Urothelium cell line (cell line): ENCODE measurements around the gene OGG1.

Source experiments
- DNase-seq: peaks from one replicate; pipeline ENCODE4 v3.0.0; 2011; ENCODE audit warnings: low spot score, mixed read lengths
- FAIRE-seq: peaks from 2 replicates; lab custom pipeline; 2011; peaks lifted over from hg19 to GRCh38; lab: Jason Lieb, UNC

OGG1 gene

GRCh38 chr3:9727041-9727595 is 22.6 kb upstream of the OGG1 start:
- DNase-seq (peak; percentile 54), FAIRE-seq (no peak)

- DNase-seq (no peak), FAIRE-seq (no peak)
Measured at GRCh38 chr3:9727743-9728142, 22.0 kb upstream of the OGG1 start.

DNA sequence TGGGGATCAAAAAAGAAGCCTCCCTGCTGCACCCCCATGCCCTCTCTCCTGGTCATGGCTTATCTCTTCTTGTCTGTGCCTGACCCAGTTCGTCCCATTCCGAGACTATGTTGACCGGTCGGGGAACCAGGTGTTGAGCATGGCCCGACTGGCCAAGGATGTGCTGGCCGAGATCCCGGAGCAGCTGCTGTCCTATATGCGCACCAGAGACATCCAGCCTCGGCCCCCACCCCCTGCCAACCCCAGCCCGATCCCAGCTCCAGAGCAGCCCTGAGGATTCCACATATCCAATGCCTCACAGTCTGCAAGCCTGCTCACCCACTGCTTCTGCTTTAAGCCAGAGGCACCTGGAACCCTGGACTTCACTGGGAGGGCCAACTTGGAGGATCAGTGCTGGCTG is 20.3 kb upstream of the OGG1 start:
- FAIRE-seq (no peak), DNase-seq (no peak)

DNA sequence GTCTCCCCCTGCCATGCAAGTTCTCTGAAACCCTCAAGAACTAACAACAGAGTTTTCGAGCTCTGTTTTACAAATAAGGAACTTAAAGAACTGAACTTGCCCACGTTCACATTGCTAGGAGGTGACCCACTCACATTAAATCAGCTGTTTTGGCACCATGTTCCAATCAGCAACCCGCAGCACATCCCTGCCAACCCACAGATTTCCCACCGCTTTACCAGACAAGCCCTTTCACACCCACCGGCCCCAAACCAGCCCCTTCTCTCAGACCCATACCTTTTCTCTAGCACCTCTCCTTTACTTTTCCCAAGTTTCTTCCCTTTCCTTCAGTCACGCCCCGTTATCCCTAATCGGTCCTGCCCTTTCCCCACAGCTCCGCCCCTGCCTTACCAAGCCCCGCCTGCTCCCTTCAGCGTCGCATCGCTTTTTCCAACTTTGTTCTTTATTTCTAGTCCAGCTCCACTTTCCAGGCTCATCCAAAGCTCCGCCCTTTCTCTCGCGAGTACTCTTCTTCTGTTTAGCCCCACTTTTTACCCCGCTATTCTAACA is 19.0 kb upstream of the OGG1 start:
- FAIRE-seq (no peak), DNase-seq (peak; percentile 87)

GRCh38 chr3:9731206-9732079 is 18.3 kb upstream of the OGG1 start, which contains the start of gene BRPF1:
Gene BRPF1 (plus strand): TSS chr3:9731735. CDS start chr3:9734141, 2,406 bp downstream.
- FAIRE-seq (no peak), DNase-seq (peak; percentile 100)

GRCh38 chr3:9732080-9732739 is 17.5 kb upstream of the OGG1 start:
- FAIRE-seq = no peak
- peak; percentile 16 for DNase-seq

- no peak for DNase-seq
- FAIRE-seq = no peak
Measured at GRCh38 chr3:9732740-9733115, 17.0 kb upstream of the OGG1 start.

DNA sequence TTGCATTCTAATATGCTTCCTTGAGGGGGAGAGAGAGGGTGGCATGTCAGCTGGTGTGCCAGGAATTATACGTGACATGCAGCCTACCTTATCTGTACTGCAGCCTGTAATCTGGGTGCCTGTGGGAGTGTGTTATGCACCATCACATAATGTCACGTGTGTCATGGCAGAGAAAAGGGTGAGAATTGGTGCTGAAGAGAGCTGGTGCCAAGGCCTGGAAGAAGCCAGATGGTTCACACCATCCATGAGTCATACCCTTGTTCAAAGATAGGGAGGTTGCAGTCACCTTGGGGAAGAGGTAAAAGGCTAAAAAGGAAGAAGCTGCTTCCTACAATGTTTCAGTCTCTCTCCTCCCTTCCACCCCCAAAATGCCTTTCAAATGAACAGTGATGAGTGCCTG is 12.9 kb upstream of the OGG1 start:
- DNase-seq (no peak), FAIRE-seq (no peak)

DNA sequence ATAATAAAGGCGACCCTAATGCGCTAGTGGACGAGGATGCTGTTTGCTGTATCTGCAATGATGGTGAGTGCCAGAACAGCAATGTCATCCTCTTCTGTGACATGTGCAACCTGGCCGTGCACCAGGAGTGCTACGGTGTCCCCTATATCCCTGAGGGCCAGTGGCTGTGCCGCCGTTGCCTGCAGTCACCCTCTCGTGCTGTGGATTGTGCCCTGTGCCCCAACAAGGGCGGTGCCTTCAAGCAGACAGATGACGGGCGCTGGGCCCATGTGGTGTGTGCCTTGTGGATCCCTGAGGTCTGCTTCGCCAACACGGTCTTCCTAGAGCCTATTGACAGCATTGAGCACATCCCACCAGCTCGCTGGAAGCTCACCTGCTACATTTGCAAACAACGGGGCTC is 10.6 kb upstream of the OGG1 start:
- no peak for DNase-seq
- FAIRE-seq = no peak

GRCh38 chr3:9742560-9742959 is 7.2 kb upstream of the OGG1 start:
- DNase-seq (no peak), FAIRE-seq (no peak)

- no peak for FAIRE-seq
- DNase-seq = no peak
Measured at GRCh38 chr3:9743548-9743947, 6.2 kb upstream of the OGG1 start.

GRCh38 chr3:9744162-9744561 is 5.6 kb upstream of the OGG1 start:
- DNase-seq (no peak), FAIRE-seq (no peak)

GRCh38 chr3:9745521-9745920 is 4.2 kb upstream of the OGG1 start:
- FAIRE-seq (no peak), DNase-seq (no peak)

DNA sequence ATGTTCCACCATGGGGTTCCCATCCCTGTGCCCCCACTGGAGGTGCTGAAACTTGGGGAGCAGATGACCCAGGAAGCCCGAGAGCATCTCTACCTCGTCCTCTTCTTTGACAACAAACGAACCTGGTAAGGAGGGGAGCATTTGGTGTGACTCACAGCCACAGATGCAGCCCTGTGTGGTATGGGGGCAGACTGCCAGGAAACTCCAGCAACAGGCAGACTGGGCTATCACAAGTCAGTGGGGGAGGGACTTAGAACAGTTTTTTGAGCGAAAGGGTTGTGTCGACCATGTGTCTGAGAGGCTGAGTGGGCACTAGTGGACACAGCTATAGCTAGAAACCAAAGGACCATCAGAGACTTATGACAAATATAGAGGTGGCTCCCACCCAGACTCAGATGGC is 3.4 kb upstream of the OGG1 start:
- DNase-seq (no peak), FAIRE-seq (no peak)

GRCh38 chr3:9747267-9747666 is 2.5 kb upstream of the OGG1 start:
- FAIRE-seq (no peak), DNase-seq (no peak)

DNA sequence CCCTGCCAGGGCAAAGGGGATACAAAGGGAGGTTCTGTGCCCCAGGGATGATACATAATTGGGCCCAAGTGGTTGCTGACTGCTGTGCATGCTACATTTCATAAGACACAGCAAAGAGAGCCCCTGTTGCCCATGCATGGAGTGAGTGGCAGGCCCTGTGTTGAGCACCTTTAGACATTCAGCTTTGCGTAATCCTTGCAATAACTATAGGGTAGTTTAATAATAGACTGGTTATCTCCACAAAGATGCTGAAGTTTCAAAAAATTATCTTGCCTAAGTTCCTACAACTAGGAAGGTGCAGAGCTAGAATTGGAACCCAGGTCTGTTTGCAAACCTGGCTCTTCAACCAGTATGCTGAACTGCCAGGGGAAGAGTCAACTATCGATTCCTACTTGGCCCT is 1.7 kb upstream of the OGG1 start:
- no peak for FAIRE-seq

GRCh38 chr3:9749296-9749644 is 482 bp upstream of the OGG1 start:
- DNase-seq = no peak

More for the DNA sequence above, 1.7 kb upstream of the OGG1 start:
- no peak for DNase-seq

GRCh38 chr3:9750556-9751411 is 1.0 kb downstream of the OGG1 start:
- FAIRE-seq (no peak), DNase-seq (peak; percentile 30)

More at GRCh38 chr3:9749296-9749644, 482 bp upstream of the OGG1 start:
- FAIRE-seq = no peak

- FAIRE-seq = no peak
- no peak for DNase-seq
Measured at GRCh38 chr3:9754678-9755077, 4.9 kb downstream of the OGG1 start.

- no peak for FAIRE-seq
- DNase-seq = no peak
Measured at GRCh38 chr3:9757427-9757826, 7.7 kb downstream of the OGG1 start.
